ENCODE measurements around the gene B3GNT4.

- TF ChIP-seq CTCF (conservative IDR thresholded peaks at IDR 0.05 in 1 of 2, IDR thresholded peaks at IDR 0.05 in 1 of 2; ENCODE audit: extremely low read depth in 1 of 2, insufficient read depth in 1 of 2, low read depth in 1 of 2, low read length in 2 of 2) (no peak), EZH2 (IDR thresholded peaks at IDR 0.05; ENCODE audit: borderline replicate concordance, low read length) (no peak)
These were observed 35.4 kb downstream of the B3GNT4 start for GRCh38 chr12:122238861-122239260.
